GM12801 (cell line): ENCODE measurements around the gene TNPO3.

ENCODE experiments used
- TF ChIP-seq, protein P1 (sequence below): IDR thresholded peaks from one replicate; pipeline ENCODE4 v1.5.1; 2011; ENCODE audit warnings: control low read depth; ENCODE audit not compliant: insufficient read length; ENCODE audit errors: extremely low read depth

Gene TNPO3

DNA sequence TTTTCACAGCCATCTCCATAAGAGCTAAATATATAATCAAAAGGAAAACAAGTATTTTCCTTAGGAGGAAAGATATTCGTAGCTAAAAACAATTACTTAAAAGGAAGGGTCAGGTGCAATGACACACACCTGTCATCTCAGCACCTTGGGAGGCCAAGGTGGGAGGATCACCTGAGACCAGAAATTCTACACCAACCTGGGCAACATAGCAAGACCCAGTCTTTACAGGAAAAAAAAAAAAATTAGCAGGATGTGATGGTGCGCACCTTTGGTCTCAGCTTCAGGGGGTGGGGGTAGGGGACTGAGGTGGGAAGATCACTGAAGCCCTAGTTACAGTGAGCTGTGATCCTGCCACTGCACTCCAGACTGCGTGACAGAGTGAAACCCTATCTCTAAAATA lies 11.9 kb downstream of the TNPO3 start:
- TF ChIP-seq, protein P1, sequence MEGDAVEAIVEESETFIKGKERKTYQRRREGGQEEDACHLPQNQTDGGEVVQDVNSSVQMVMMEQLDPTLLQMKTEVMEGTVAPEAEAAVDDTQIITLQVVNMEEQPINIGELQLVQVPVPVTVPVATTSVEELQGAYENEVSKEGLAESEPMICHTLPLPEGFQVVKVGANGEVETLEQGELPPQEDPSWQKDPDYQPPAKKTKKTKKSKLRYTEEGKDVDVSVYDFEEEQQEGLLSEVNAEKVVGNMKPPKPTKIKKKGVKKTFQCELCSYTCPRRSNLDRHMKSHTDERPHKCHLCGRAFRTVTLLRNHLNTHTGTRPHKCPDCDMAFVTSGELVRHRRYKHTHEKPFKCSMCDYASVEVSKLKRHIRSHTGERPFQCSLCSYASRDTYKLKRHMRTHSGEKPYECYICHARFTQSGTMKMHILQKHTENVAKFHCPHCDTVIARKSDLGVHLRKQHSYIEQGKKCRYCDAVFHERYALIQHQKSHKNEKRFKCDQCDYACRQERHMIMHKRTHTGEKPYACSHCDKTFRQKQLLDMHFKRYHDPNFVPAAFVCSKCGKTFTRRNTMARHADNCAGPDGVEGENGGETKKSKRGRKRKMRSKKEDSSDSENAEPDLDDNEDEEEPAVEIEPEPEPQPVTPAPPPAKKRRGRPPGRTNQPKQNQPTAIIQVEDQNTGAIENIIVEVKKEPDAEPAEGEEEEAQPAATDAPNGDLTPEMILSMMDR = no peak

DNA sequence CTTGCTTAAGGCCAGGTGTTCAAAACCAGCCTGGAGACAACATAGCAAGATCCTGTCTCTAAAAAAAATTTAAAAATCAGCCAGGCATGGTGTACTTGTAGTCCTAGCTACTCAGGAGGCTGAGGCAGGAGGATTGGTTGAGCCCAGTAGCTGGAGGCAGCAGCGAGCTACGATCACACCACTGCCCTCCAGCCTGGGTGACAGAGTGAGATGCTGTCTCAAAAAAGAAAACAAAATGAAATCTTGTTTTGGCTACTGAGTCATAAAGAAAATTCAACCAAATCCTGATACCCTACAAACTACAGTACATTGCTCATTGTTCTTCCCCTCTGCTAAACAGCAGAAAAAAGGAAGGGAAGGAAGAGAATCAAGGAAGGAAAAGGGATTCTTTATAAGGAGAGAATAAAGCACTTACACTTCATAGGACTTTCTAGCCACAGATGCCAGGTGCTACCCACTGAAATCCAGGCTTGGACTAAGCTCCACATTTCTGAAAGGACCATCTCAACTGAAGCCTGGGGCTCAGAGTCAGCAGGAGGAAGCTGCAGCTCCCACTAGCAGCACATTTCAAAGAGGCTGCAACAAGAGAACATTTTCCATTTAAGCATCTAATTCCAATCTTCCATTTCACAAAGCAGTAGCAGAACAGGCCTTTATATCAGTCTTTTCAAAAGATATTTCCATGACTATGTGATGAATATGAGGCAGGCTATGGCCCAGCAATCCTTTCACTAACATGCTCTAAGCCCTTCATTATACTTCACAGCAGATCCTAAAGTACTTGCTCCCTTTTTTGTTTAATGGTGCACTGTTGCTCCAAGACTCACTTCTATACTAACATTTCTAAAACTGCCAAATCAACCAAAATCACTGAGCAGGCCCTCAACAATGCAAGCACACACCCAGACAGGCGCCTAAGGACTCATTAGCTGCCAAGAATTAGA lies 13.5 kb downstream of the TNPO3 start:
- TF ChIP-seq, protein P1 = no peak

DNA sequence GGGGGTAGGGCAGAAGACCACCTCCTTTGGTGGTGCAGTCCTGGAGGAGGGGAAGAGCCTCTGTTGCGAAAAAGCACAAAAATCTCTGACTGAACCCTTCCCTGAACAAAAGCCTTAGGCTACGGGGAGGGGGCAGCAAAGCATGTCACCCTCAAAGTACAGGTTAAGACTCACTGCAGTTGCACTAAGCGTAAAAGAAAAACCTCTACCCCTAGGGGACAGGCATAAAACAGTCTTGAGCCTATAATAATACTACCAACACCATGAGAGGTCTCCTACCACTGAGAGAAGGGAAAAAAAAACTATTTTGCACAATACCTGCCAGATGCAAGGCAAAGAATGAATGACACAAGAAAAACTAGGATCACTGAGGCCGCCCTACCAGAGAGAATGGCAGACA lies 17.3 kb downstream of the TNPO3 start:
- TF ChIP-seq, protein P1 = no peak

DNA sequence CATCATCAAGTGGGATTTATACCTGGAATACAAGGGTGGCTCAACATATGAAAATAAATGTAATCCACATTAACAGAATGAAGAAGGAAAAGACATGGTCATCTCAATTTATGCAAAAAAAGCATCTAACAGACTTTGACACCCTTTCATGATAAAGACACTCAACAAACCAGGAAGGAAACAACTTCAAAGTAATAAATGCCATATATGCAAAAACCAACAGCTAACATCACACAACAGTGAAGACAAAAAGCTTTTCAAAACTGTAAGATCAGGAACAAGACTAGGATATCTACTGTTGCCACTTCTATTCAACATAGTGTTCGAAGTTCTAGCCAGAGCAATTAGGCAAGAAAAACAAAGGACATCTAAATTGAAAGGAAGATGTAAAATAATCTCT lies 22.9 kb downstream of the TNPO3 start:
- TF ChIP-seq, protein P1 = no peak

DNA sequence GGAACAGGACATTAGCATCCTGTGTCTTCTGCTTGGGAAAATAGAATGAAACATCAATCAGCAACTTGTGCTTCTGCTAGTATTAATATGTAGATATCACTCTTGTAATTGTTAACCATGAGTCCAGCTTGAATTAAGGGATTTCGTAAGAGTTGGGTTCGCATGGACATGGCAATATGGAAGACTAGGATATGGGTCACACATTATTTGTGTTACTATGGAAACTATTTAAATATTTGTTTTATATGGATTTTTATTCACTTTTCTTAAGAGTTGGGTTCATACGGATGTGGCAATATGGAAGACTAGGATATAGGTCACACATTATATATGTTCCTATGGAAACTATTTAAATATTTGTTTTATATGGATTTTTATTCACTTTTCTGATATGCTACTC lies 24.5 kb downstream of the TNPO3 start:
- TF ChIP-seq, protein P1 = no peak

DNA sequence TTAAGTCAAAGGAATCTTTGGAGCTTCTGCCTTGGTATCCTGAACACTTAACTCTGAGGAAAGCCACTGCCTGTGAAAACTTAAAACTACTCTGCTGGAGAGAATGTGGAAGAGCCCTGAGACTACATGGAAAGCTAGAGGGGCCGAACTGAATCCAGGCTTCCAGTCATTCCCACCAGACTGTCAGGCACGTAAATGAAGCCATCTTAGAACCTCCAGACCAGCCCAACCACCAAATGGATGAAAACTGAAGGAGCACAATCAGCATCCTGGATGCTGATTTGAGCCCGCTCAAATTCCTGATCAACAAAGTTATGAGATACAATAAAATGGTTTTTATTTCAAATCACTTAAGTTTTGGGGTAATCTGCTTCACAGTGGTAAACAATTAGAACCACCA lies 30.8 kb downstream of the TNPO3 start:
- TF ChIP-seq, protein P1 = no peak

DNA sequence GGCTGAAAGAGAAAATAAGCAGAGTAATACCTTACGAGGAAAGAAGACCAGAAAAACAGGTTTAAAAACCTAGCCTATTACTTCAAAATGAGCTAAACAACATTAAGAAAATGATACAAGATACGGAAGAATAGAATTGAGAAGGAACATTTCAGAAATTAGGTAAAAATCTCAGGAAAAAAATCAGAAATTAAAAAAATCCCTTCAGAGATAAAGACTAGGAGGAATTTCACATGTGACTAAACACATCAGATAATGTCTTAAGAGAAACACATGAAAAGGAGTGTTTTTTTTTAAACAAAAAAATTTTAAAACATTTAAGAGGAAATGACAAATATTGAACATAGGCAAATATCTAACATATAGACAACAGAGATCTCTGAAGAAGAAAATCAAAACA lies 33.3 kb downstream of the TNPO3 start:
- TF ChIP-seq, protein P1 = no peak
